Calu3 (cell line): Measurements from ENCODE around the gene ARHGEF40. TPM values are rescaled to one million over a fixed set of nuclear protein-coding genes. Genes with fewer than 3 reads are reported as not detected.

Experiments used
- BruUV-seq: library from RNA; stranded (reverse); fragments of 400-500 nt; replicated peaks from 2 replicates; lab custom pipeline; 2021; lab: Mats Ljungman, UMichigan
- CTCF ChIA-PET: fragments of 300-600 bp; sonication (Branson Sonifier 250); formaldehyde crosslinking; loops from one replicate; lab custom pipeline; 2022; ENCODE audit warnings: antibody characterized with exemption; lab: Charles Lee
- DNase-seq: peaks from one replicate; pipeline ENCODE4 v3.0.0; 2022
- H3K27ac Mint-ChIP-seq: one replicate; pipeline ENCODE4 v1.8.0; 2022; ENCODE audit warnings: mixed read lengths; ENCODE audit not compliant: unreplicated experiment
- H3K27me3 Mint-ChIP-seq: one replicate; pipeline ENCODE4 v1.8.0; 2022; ENCODE audit warnings: mixed read lengths; ENCODE audit not compliant: unreplicated experiment
- H3K36me3 Mint-ChIP-seq: one replicate; pipeline ENCODE4 v1.8.0; 2022; ENCODE audit warnings: mild to moderate bottlenecking, moderate library complexity, mixed read lengths; ENCODE audit not compliant: insufficient read depth, unreplicated experiment
- H3K4me1 Mint-ChIP-seq: one replicate; pipeline ENCODE4 v1.8.0; 2022; ENCODE audit warnings: mild to moderate bottlenecking, low read depth, mixed read lengths; ENCODE audit not compliant: unreplicated experiment
- H3K4me3 Mint-ChIP-seq: one replicate; pipeline ENCODE4 v1.8.0; 2022; ENCODE audit warnings: mild to moderate bottlenecking, low read depth, moderate library complexity, mixed read lengths; ENCODE audit not compliant: unreplicated experiment
- H3K9me3 Mint-ChIP-seq: one replicate; pipeline ENCODE4 v1.8.0; 2022; ENCODE audit warnings: low read depth, mixed read lengths; ENCODE audit not compliant: unreplicated experiment
- CTCF ChIP-seq: fragments of 200-600 bp; IDR thresholded peaks from one replicate; pipeline ENCODE4 v1.8.0; 2022; ENCODE audit warnings: antibody characterized with exemption; ENCODE audit not compliant: unreplicated experiment
- intact Hi-C: fragments of 100-400 bp; cut with micrococcal nuclease; formaldehyde crosslinking; loops from one replicate; pipeline ENCODE4 v1.10.0; 2022; ENCODE audit not compliant: unreplicated experiment
- total RNA-seq: library from RNA; stranded (reverse); gene quantifications from 2 replicates; pipeline ENCODE4 v1.2.3, GENCODE V29; 2022

The ARHGEF40 gene
- total RNA-seq, 1 experiment from 2014 or later: 16.8 TPM

- CTCF ChIA-PET: interaction anchor here (0.7 to 1.3 kb wide), 3 partner anchors 23 to 57 kb away, joined by 4 read pairs; partner anchors contain the start of gene ARHGEF40
- no peak overlapping the region for H3K4me3 Mint-ChIP-seq
- H3K4me1 Mint-ChIP-seq: peaks cover 15% of the 10 kb centered on the region
- no peaks in the 10 kb centered on the region for H3K9me3 Mint-ChIP-seq
- H3K27me3 Mint-ChIP-seq: peaks cover 44% of the 10 kb centered on the region
- TF ChIP-seq CTCF: no peak
- intact Hi-C loops: loop anchor here (10.0 kb wide), 1 partner anchor 193 kb away; no protein-coding TSS in a partner anchor
- no peak overlapping the region for H3K27ac Mint-ChIP-seq
- no TSS peak for BruUV-seq
- no peaks in the 10 kb centered on the region for H3K36me3 Mint-ChIP-seq
- no peak for DNase-seq
Measured at GRCh38 chr14:21047378-21047781, 22.7 kb upstream of the ARHGEF40 start.

- no peak for DNase-seq
- no peak for TF ChIP-seq CTCF
- Mint-ChIP-seq H3K27me3 (peaks cover 31% of the 10 kb centered on the region), H3K27ac (no peak overlapping the region), H3K4me3 (no peak overlapping the region), H3K36me3 (no peaks in the 10 kb centered on the region), H3K9me3 (no peaks in the 10 kb centered on the region), H3K4me1 (peaks cover 9% of the 10 kb centered on the region)
- intact Hi-C loops: loop anchor here (10.0 kb wide), 1 partner anchor 194 kb away; no protein-coding TSS in a partner anchor
- CTCF ChIA-PET: interaction anchor here (1.0 kb wide), 1 partner anchor 56 kb away, joined by 4 read pairs; no protein-coding TSS in a partner anchor
- BruUV-seq: no TSS peak
Measured at GRCh38 chr14:21048638-21049037, 21.5 kb upstream of the ARHGEF40 start.

GRCh38 chr14:21049271-21049673 lies 20.8 kb upstream of the ARHGEF40 start:
- Mint-ChIP-seq H3K36me3 (no peaks in the 10 kb centered on the region), H3K27ac (no peak overlapping the region), H3K4me3 (no peak overlapping the region), H3K4me1 (peaks cover 10% of the 10 kb centered on the region), H3K27me3 (peaks cover 25% of the 10 kb centered on the region), H3K9me3 (no peaks in the 10 kb centered on the region)
- no TSS peak for BruUV-seq
- intact Hi-C loops: loop anchor here (10.0 kb wide), 1 partner anchor 194 kb away; no protein-coding TSS in a partner anchor
- no peak for TF ChIP-seq CTCF
- no peak for DNase-seq
- CTCF ChIA-PET: no interaction called here

GRCh38 chr14:21050597-21050996 lies 19.5 kb upstream of the ARHGEF40 start:
- H3K4me1 Mint-ChIP-seq: peaks cover 20% of the 10 kb centered on the region
- H3K4me3 Mint-ChIP-seq: no peak overlapping the region
- CTCF ChIA-PET: no interaction called here
- H3K27ac Mint-ChIP-seq: no peak overlapping the region
- no peak for TF ChIP-seq CTCF
- no peaks in the 10 kb centered on the region for H3K36me3 Mint-ChIP-seq
- peaks cover 12% of the 10 kb centered on the region for H3K27me3 Mint-ChIP-seq
- H3K9me3 Mint-ChIP-seq: no peaks in the 10 kb centered on the region
- intact Hi-C loops: no loop called here
- BruUV-seq: no TSS peak
- no peak for DNase-seq
